Neural crest cell (in vitro differentiated cells): ENCODE data around the gene STRIP2. TPM values are rescaled to one million over a fixed set of nuclear protein-coding genes. Genes with fewer than 3 reads are reported as not detected.

Experiments used
- total RNA-seq: library from RNA; stranded (reverse); gene quantifications from 2 replicates; pipeline ENCODE4 v1.2.1, GENCODE V29; 2021

STRIP2 gene
- total RNA-seq, 1 donor from 2014 or later, result 11.6 TPM

Other genes starting within 250 kb of the STRIP2 start
- 104 and 119 TPM in 2 replicates for gene SMO, start 245.8 kb upstream of the STRIP2 start, total RNA-seq
- gene AHCYL2, start 209.4 kb upstream of the STRIP2 start, total RNA-seq, result 18.7 and 19.1 TPM in 2 replicates
- 2.5 and 5.3 TPM in 2 replicates for gene SMKR1, start 68.1 kb downstream of the STRIP2 start, total RNA-seq
- 27.4 and 27.5 TPM in 2 replicates for gene NRF1, start 177.3 kb downstream of the STRIP2 start, total RNA-seq